ENCODE data around the gene MMP28.

The MMP28 gene

GRCh38 chr17:35795007-35795870, at the start of gene MMP28:
Gene MMP28, minus strand, starts transcription at chr17:35795641. Its CDS starts 264 bp downstream, at chr17:35795377.
- Histone ChIP-seq H3K9ac (ENCODE audit: insufficient read length, low read depth) (peak within 1 kb of the TSS; percentile 47), H3K36me3 (ENCODE audit: insufficient read depth, insufficient read length, low read length) (no peaks in the 10 kb centered on the region), H3K27me3 (ENCODE audit: insufficient read depth, insufficient read length) (peaks cover 51% of the 10 kb centered on the region), H3K4me1 (ENCODE audit: insufficient read depth, insufficient read length) (peaks cover 1% of the 10 kb centered on the region), H3K4me3 (ENCODE audit: insufficient read length, low read depth) (peak within 1 kb of the TSS; percentile 57), H3K9me3 (ENCODE audit: insufficient read depth, low read length) (no peaks in the 10 kb centered on the region)
- no peak for TF ChIP-seq YY1 (IDR thresholded peaks at IDR 0.05; ENCODE audit: insufficient read depth, insufficient read length)
- no peak for TF ChIP-seq ZNF274 (IDR thresholded peaks at IDR 0.05; ENCODE audit: low read depth, low read length)
- no peak for TF ChIP-seq SUZ12 (IDR thresholded peaks at IDR 0.05; ENCODE audit: extremely low read depth, insufficient read depth, insufficient read length)
- no peak for DNase-seq (ENCODE audit: low read depth, low spot score)

GRCh38 chr17:35844547-35844946, 49.1 kb upstream of the MMP28 start:
- Histone ChIP-seq H3K9ac (ENCODE audit: insufficient read length, low read depth) (no peak overlapping the region), H3K9me3 (ENCODE audit: insufficient read depth, low read length) (no peaks in the 10 kb centered on the region), H3K4me1 (ENCODE audit: insufficient read depth, insufficient read length) (no peaks in the 10 kb centered on the region), H3K4me3 (ENCODE audit: insufficient read length, low read depth) (no peak overlapping the region), H3K27me3 (ENCODE audit: insufficient read depth, insufficient read length) (no peaks in the 10 kb centered on the region), H3K36me3 (ENCODE audit: insufficient read depth, insufficient read length, low read length) (peaks cover 72% of the 10 kb centered on the region)
- TF ChIP-seq SUZ12 (IDR thresholded peaks at IDR 0.05; ENCODE audit: extremely low read depth, insufficient read depth, insufficient read length), result no peak
- TF ChIP-seq ZNF274 (IDR thresholded peaks at IDR 0.05; ENCODE audit: low read depth, low read length), result no peak
- TF ChIP-seq YY1 (IDR thresholded peaks at IDR 0.05; ENCODE audit: insufficient read depth, insufficient read length), result no peak
- DNase-seq (ENCODE audit: low read depth, low spot score), result no peak

GRCh38 chr17:35843698-35844097, 48.3 kb upstream of the MMP28 start:
- DNase-seq (ENCODE audit: low read depth, low spot score), result no peak
- Histone ChIP-seq H3K4me3 (ENCODE audit: insufficient read length, low read depth) (no peak overlapping the region), H3K9me3 (ENCODE audit: insufficient read depth, low read length) (no peaks in the 10 kb centered on the region), H3K9ac (ENCODE audit: insufficient read length, low read depth) (no peak overlapping the region), H3K4me1 (ENCODE audit: insufficient read depth, insufficient read length) (no peaks in the 10 kb centered on the region), H3K27me3 (ENCODE audit: insufficient read depth, insufficient read length) (no peaks in the 10 kb centered on the region), H3K36me3 (ENCODE audit: insufficient read depth, insufficient read length, low read length) (peaks cover 71% of the 10 kb centered on the region)
- TF ChIP-seq YY1 (IDR thresholded peaks at IDR 0.05; ENCODE audit: insufficient read depth, insufficient read length), result no peak
- no peak for TF ChIP-seq ZNF274 (IDR thresholded peaks at IDR 0.05; ENCODE audit: low read depth, low read length)
- TF ChIP-seq SUZ12 (IDR thresholded peaks at IDR 0.05; ENCODE audit: extremely low read depth, insufficient read depth, insufficient read length), result no peak

GRCh38 chr17:35842239-35842638, 46.8 kb upstream of the MMP28 start:
- Histone ChIP-seq H3K4me1 (ENCODE audit: insufficient read depth, insufficient read length) (no peaks in the 10 kb centered on the region), H3K27me3 (ENCODE audit: insufficient read depth, insufficient read length) (no peaks in the 10 kb centered on the region), H3K36me3 (ENCODE audit: insufficient read depth, insufficient read length, low read length) (peaks cover 74% of the 10 kb centered on the region), H3K4me3 (ENCODE audit: insufficient read length, low read depth) (no peak overlapping the region), H3K9ac (ENCODE audit: insufficient read length, low read depth) (no peak overlapping the region), H3K9me3 (ENCODE audit: insufficient read depth, low read length) (no peaks in the 10 kb centered on the region)
- TF ChIP-seq SUZ12 (IDR thresholded peaks at IDR 0.05; ENCODE audit: extremely low read depth, insufficient read depth, insufficient read length) (no peak), ZNF274 (IDR thresholded peaks at IDR 0.05; ENCODE audit: low read depth, low read length) (no peak), YY1 (IDR thresholded peaks at IDR 0.05; ENCODE audit: insufficient read depth, insufficient read length) (no peak)
- DNase-seq (ENCODE audit: low read depth, low spot score), result no peak

- no peak for DNase-seq (ENCODE audit: low read depth, low spot score)
- Histone ChIP-seq H3K4me1 (ENCODE audit: insufficient read depth, insufficient read length) (no peaks in the 10 kb centered on the region), H3K9ac (ENCODE audit: insufficient read length, low read depth) (no peak overlapping the region), H3K36me3 (ENCODE audit: insufficient read depth, insufficient read length, low read length) (peaks cover 76% of the 10 kb centered on the region), H3K4me3 (ENCODE audit: insufficient read length, low read depth) (no peak overlapping the region), H3K9me3 (ENCODE audit: insufficient read depth, low read length) (no peaks in the 10 kb centered on the region), H3K27me3 (ENCODE audit: insufficient read depth, insufficient read length) (no peaks in the 10 kb centered on the region)
- no peak for TF ChIP-seq SUZ12 (IDR thresholded peaks at IDR 0.05; ENCODE audit: extremely low read depth, insufficient read depth, insufficient read length)
- TF ChIP-seq ZNF274 (IDR thresholded peaks at IDR 0.05; ENCODE audit: low read depth, low read length), result no peak
- no peak for TF ChIP-seq YY1 (IDR thresholded peaks at IDR 0.05; ENCODE audit: insufficient read depth, insufficient read length)
These were observed 46.1 kb upstream of the MMP28 start for GRCh38 chr17:35841505-35841904.

GRCh38 chr17:35841101-35841500, 45.7 kb upstream of the MMP28 start:
- Histone ChIP-seq H3K36me3 (ENCODE audit: insufficient read depth, insufficient read length, low read length) (peaks cover 76% of the 10 kb centered on the region), H3K4me3 (ENCODE audit: insufficient read length, low read depth) (no peak overlapping the region), H3K27me3 (ENCODE audit: insufficient read depth, insufficient read length) (no peaks in the 10 kb centered on the region), H3K9me3 (ENCODE audit: insufficient read depth, low read length) (no peaks in the 10 kb centered on the region), H3K4me1 (ENCODE audit: insufficient read depth, insufficient read length) (no peaks in the 10 kb centered on the region), H3K9ac (ENCODE audit: insufficient read length, low read depth) (no peak overlapping the region)
- DNase-seq (ENCODE audit: low read depth, low spot score), result no peak
- TF ChIP-seq SUZ12 (IDR thresholded peaks at IDR 0.05; ENCODE audit: extremely low read depth, insufficient read depth, insufficient read length), result no peak
- no peak for TF ChIP-seq ZNF274 (IDR thresholded peaks at IDR 0.05; ENCODE audit: low read depth, low read length)
- no peak for TF ChIP-seq YY1 (IDR thresholded peaks at IDR 0.05; ENCODE audit: insufficient read depth, insufficient read length)

GRCh38 chr17:35825206-35825605, 29.8 kb upstream of the MMP28 start:
- Histone ChIP-seq H3K4me1 (ENCODE audit: insufficient read depth, insufficient read length) (no peaks in the 10 kb centered on the region), H3K4me3 (ENCODE audit: insufficient read length, low read depth) (no peak overlapping the region), H3K9ac (ENCODE audit: insufficient read length, low read depth) (no peak overlapping the region), H3K9me3 (ENCODE audit: insufficient read depth, low read length) (no peaks in the 10 kb centered on the region), H3K36me3 (ENCODE audit: insufficient read depth, insufficient read length, low read length) (peaks cover 72% of the 10 kb centered on the region), H3K27me3 (ENCODE audit: insufficient read depth, insufficient read length) (no peaks in the 10 kb centered on the region)
- TF ChIP-seq ZNF274 (IDR thresholded peaks at IDR 0.05; ENCODE audit: low read depth, low read length) (no peak), YY1 (IDR thresholded peaks at IDR 0.05; ENCODE audit: insufficient read depth, insufficient read length) (no peak), SUZ12 (IDR thresholded peaks at IDR 0.05; ENCODE audit: extremely low read depth, insufficient read depth, insufficient read length) (no peak)
- DNase-seq (ENCODE audit: low read depth, low spot score), result no peak

All from NT2/D1 (cell line).